ENCODE data around the gene PFKL.
"Not testable (repeated sequence)": the region's sequence is repeated elsewhere in the genome, so short reads cannot be mapped to it uniquely, and the experiment has no call there.

Gene PFKL

DNA sequence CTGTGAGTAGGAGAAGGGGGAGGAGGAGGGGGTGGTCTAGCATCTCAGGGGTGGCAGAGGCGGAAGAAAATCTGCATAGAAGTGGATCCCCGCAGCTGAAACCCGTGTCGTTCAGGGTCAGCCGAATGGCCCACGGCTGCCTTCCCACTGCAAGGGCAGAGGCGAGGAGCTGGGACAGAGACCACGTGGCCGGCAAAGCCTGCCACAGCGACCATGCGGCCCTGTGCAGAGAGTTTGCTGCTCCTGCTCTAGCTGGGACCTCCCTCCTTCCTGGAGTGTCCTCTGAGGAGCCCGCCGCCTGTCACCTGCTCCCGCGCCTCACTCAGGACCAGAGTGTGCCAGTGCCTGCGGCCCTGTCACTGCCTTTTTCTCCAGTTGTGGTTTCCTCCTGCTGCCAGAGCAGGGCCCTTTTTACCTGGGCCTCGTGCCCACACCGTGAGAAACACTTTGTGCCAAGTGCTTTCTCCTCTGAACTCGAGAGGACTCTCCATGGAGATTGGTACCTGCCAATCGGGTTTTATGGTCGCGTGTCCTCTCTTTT lies 48.1 kb downstream of the PFKL start:
- DNase-seq (ENCODE audit: low read depth), result no peak

DNA sequence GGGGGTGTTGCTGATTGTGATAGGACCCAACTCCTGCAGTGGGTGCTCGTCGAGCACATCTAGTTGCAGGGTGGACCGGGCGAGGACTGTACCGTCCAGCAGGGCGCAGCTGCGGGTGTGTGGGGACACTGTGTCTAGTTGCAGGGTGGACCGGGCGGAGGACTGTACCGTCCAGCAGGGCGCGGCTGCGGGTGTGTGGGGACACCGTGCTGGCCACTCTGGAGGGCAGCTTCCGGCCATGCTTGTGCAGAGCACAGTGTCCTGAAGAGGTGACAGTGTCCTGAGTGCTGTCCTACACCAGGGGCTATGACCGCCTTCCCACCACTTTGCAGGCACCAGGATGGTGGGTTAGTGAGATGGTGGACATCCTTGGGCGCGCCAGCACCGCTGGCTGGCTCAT lies 49.0 kb downstream of the PFKL start:
- DNase-seq (ENCODE audit: low read depth), result no peak

DNA sequence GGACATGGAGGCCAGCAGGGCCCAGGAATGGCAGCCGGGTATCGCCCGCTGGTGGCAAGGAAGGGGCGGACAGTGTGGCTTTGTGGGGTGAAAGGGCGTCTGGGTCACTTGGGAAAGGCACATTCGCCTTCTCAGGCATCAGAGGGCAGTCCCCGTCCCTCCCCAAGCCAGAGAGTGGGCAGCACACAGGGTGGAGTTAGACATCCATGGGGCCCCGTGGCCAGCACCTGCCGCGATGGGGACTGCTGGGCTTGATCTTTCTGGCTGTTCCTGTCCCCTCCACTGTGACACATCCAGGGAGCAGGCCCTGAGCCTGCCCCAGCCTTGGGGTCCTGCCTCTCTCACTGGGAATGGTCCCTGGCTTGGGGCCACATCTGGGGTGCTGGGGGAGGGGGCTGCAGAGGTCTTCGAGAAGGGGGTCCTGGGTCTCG lies 49.6 kb downstream of the PFKL start:
- no peak for DNase-seq (ENCODE audit: low read depth)

- no peak for DNase-seq (ENCODE audit: low read depth)
Measured at GRCh38 chr21:44349847-44350772, 50.3 kb downstream of the PFKL start.

- DNase-seq (ENCODE audit: low read depth), result no peak
Measured at GRCh38 chr21:44350773-44351481, 51.1 kb downstream of the PFKL start.

DNA sequence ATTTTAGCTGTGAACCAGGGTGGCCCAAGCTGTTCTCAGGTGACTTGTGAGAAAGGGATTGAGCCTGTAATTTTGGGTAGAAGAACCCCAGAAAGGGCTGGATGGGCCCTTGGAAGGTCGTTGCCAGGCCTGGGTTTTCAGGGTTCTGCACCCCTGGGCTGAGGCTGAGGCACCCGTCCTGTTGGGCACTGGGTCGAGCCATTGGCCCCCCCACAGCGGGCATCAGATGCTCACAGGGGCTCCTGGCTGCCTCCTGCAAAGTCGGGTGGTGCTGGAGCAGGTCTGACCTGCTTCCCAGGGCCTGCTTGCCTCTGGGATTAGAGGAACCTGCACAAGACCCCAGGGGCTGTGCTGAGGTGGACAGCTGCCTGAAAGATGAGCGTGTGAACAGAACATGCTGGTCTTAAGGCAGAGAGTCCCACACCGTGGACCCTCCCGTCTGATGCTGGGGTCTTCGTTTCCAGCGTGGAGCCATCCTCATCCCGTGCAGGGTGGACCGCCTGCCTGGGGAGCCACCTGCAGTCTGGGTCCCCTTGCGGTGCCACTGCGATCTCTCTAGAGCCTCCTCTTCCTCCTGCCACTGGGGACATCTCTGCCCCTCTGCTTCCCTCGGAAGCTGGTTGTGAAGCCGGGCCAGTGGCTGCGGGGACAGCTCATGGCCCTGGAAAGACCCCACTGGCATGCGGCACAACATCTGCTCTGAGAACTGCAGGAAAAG lies 51.8 kb downstream of the PFKL start:
- no peak for DNase-seq (ENCODE audit: low read depth)

- no peak for DNase-seq (ENCODE audit: low read depth)
Measured at GRCh38 chr21:44352253-44352860, 52.5 kb downstream of the PFKL start.

DNA sequence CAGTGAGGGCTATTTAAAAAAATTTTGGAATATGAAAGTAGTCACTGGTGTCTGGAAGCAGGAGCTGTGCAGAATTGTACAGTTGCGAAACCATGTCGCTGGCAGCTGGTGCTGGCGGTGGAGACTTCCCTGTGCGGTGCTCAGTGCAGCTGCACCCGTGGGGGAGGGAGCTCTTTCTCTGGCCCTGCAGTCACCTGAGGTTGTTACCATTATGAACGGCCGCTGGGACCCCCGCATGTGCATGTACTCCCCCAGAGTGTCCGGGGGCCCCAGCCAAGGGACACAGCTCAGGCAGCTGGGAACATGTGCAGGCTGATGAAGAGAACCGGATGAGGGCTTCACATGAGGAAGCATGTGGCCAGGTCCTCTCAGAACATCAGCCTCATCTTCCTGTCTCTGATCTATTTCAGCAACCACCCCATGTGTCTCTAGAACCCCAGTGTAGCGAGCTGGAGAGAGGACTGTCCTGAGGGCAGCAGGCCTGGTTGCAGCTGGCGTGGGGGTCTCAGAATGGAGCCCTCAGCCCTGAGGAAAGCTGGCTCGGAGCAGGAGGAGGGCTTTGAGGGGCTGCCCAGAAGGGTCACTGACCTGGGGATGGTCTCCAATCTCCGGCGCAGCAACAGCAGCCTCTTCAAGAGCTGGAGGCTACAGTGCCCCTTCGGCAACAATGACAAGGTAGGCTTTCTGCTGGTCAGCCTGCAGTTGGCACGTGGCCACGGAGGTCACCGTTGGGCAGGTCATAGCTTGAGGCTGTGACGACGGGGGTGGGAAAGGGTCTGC lies 53.5 kb downstream of the PFKL start, which contains the start of gene TRPM2:
Gene TRPM2, plus strand, starts transcription at position 431 of the 780 bp plus-strand sequence. Its CDS starts 80 bp downstream, at position 511.
- no peak for DNase-seq (ENCODE audit: low read depth)

GRCh38 chr21:44354001-44354405 lies 54.1 kb downstream of the PFKL start:
- DNase-seq (ENCODE audit: low read depth), result no peak

DNA sequence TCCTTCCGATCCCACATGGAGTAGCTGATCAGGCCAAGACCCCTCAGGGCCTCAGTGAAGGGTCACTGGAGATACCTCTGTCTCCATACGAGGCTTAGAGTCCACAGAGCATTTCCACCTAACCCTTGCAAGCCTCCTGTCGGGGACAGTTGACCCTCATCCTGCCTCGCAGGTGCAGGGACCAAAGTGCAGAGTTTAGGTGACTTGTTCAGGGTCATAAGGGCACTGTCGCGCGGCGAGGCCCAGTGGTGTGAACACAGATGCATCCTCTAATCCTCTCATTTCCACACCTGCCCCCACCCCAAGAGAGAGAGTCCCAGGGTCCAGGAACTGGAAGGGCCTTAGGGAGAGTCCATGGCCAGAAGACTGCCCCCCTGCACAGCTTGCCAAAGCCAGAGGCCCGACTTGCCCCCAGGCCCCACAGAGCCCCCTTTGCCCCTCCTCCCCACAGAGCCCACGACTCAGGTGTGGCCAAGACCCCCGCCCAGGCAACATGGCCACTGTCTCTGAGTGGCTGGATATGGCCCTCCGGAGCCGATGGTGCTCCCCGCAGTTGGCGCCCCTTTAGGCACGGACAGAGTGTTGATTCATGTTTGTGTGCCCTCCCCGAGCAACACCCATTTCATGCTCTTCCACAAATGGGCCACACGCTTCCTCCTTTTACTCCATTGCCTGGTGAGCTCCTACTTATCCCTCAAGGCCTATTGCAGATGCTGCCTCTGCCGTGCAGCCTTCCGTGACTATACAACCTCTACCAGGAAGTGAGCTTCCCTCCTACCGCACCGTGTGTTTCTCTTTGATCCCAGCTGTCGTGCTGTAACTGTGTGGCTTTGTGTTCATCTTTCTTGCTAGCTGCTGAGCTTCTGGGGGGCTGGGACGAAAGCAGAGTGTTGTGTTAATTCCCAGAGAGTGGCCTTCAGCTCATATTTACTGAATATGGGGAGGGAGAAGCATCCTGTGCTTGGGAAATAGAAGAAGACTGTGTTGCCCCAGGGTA lies 55.2 kb downstream of the PFKL start:
- DNase-seq (ENCODE audit: low read depth), result no peak

- DNase-seq (ENCODE audit: low read depth), result no peak
Measured at GRCh38 chr21:44356160-44356559, 56.3 kb downstream of the PFKL start.

DNA sequence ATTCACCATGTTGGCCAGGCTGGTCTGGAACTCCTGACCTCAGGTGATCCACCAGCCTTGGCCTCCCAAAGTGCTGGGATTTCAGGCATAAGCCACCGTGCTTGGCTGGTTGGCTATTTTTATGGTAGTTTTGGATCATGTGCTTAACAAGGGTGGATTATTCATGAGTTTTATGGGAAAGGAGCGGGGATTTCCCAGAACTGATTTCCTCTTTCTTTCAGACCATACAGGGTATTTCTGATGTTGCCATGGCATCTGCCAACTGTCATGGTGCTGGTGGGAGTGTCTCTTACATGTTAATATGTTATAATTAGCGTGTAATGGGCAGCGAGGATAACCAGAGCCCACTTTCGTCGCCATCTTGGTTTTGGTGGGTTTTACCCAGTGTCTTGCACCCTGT lies 56.8 kb downstream of the PFKL start:
- no peak for DNase-seq (ENCODE audit: low read depth)

DNA sequence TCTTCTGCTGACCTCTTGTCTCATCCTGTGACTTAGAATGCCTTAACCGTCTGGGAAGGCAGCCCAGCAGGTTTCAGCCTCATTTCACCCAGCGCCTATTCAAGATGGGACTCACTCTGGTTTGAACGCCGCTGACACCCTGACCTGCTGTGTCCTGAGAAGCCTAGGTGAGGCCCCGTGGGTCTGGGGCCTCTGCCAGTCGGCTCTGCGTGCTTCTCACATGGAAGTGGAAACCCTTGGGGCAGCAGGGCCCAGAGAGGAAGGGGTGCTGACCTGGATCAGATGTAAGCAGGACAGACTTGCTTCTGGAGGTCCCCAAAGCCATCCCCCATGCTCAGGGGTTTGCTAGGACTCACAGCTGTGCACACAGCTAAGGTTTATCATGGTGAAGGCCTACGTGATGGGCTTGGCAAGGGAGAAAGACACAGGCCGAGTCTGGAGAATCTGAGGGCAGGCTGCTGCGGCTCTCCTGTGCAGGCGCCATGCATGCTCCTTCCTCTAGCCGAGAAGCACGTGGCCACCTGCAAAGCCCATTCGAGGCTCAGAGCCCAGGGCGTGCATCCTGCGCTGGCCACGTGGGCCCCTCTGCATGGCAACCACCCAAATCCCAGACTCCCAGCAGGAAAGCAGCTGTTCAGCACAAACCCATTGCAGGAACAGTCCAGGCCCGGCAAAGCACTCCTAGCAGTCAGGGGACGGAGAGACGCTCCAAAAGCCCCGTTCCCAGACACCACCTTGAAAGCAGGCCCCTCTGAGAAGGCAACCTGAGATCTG lies 57.4 kb downstream of the PFKL start:
- no peak for DNase-seq (ENCODE audit: low read depth)

DNA sequence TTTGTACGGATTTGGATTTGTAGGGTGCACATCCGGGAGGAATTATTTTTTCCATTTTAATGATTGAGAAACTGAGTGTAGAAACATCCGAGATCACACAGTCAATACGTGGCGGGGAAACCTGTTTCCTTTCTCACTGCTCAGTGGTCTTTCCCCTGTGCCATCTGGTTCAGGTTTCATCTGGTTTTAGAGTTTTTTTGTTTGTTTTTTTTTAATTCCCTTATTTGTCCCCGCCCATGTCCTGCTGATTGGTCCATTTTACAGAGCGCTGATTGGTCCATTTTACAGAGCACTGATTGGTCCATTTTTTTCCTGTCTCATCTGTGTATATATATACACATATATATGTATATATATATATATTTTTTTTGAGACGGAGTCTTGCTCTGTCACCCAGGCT lies 59.5 kb downstream of the PFKL start:
- DNase-seq (ENCODE audit: low read depth), result no peak

- DNase-seq (ENCODE audit: low read depth), result no peak
Measured at GRCh38 chr21:44360159-44360558, 60.3 kb downstream of the PFKL start.

- not testable (repeated sequence) for DNase-seq (ENCODE audit: low read depth)
Measured at GRCh38 chr21:44361903-44362302, 62.0 kb downstream of the PFKL start.

DNA sequence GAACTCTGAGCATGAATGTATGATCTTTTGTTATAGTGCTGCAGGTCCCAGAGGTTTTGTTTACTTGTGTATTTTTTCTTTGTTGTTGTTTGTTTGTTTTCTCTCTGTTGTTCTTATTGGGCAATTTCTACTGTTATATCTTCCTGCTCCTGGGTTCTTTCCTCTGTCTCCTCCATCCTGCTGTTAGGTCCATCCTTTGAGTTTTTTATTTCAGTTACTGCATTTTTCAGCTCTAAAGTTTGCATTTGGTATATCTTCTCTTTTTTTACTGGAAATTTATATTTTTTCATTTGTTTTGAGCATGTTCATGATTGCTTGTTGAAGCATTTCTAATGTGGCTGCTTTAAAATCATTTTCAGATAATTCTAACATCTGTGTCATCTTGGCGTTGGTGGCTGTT lies 63.4 kb downstream of the PFKL start:
- no peak for DNase-seq (ENCODE audit: low read depth)

DNA sequence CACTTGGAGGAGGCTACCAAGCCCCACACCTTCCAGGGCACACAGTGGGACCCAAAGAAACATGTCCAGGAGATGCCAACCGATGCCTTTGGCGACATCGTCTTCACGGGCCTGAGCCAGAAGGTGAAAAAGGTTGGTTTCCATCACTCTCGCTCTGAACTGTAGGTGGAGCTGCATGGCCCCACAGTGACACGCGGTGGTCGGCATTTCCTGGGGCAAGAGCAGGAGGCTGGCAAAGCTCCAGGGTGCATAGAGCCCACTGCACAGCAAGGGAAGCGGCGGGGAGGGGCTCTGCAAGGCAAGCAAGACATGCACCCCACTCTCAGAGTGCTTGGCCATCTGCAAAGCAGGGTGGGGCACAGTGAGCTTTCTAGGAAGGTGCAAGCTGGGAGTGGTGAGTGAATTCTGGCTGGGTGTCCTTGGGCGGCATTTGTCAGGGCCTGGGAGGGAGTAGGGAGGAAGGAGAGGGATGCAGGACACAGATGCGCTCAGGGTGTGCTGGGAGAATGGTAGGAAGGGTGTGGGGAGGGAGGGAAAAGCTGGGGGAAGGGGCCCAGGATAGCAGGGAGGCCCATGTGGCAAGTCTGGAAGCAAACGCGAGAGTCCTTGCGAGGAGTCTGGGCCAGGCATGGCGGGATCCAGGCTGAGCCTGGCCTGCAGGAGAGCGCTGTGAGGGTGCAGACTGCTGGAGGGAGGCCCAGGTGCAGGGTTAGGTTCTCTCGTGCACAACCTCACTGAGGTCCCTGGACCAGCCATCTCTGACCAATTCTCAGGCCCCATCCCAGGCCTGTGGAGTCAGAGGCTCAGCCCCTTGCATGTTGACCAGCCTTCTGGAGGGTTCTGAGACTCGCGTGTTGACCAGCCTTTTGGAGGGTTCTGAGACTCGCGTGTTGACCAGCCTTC lies 64.5 kb downstream of the PFKL start:
- no peak for DNase-seq (ENCODE audit: low read depth)
